K562 treated with DMSO at 1 percent for 12 hours (cell line): Measurements from ENCODE around the gene TMED10. TPM values are rescaled to one million over a fixed set of nuclear protein-coding genes. Genes with fewer than 3 reads are reported as not detected.

Experiments used
- total RNA-seq: library from RNA; unstranded; fragments of 300-600 nt; gene quantifications from 2 replicates; pipeline ENCODE4 v1.2.3, GENCODE V29; 2022; ENCODE audit not compliant: insufficient read depth

TMED10 gene
- total RNA-seq, result 34.6 and 82.3 TPM in 2 replicates

DNA sequence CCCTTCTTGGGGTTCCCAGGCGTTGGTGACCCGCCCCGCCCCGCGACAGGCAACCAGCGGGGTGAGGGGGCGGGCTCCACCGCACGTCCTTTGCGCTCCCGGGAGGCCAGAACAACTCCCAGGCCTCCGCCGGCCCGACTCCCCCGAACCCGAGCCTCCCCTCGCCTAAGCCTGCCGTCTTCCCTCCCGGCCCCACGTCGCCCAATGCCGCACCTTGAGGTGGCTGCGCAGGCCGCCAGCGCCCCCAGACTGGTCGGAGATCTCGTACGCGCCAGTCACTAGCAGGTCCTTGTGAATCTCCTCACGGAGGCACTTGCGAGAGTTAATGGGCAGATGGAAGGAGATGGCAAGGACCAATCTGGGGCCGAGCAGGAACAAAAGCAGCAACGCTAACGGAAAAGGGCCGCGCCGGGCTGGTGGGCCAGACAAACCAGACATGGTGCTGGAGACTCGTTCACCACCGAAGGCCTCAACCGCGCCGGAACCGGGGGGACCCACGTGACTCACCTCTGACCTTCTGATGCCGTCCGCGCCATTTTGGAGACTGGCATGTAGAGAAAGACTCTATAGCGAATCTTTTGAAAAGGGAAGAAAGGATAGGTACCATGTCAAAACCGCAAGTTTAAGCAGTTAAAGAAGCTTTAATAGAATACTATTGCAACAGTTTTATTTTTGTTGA, at the start of gene TMED10:
TMED10 (minus strand) TSS at position 471 of the 679 bp plus-strand sequence; CDS start at position 438, 33 bp downstream.

DNA sequence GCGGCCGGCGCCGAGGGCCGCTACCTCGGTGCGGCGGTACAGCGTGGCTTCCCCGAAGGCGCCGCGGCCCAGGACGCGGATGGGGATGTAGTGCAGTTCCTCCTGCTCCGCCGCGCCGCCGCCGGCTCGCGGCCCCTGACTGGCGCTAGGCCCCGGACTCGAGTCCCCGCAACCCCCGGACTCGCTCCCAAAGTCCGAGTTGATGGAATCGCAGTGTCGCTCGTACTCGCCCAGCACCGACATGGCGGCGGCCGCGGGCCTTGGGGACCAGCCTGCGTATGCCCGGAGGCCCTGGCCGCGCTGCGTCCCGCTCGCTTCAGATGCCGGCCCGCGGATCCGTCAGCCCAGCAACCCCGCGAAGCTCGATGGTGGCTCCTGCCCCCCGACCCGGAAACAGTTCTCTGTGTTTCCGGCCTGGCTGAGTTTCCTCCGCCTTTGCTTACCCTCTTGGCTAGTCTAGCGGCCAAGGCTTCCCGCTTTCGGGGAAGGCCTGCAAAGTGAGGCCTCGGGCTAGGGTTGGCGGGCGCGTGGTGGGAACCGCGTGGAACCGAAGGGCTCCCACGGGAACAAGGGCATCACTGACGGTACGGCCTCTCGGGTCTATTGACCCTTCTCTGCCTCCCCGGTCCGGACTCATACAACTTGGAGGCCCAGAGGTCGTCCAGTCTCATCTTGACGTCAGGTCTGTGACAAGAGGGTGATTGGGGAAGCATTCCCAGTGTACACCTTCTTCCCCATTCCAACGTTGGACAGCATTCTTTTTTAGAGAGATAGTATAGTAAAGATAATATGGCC, 49.5 kb downstream of the TMED10 start, which contains the start of gene NEK9:
NEK9 (minus strand) TSS at position 370 of the 795 bp plus-strand sequence; CDS start at position 243, 127 bp downstream.

Other genes with a start within 250 kb of the TMED10 start
- 1.6 and 1.7 TPM in 2 replicates for gene PGF, start 221.0 kb downstream of the TMED10 start, total RNA-seq
- gene EIF2B2, start 173.7 kb downstream of the TMED10 start, total RNA-seq, result 19.0 and 23.0 TPM in 2 replicates
- gene MLH3, start 125.1 kb downstream of the TMED10 start, total RNA-seq, result 1.6 and 3.4 TPM in 2 replicates
- 26.2 and 30.9 TPM in 2 replicates for gene ACYP1, start 112.6 kb downstream of the TMED10 start, total RNA-seq
- gene ZC2HC1C, start 107.0 kb downstream of the TMED10 start, total RNA-seq, result 6.2 and 7.9 TPM in 2 replicates
- 10.9 and 37.6 TPM in 2 replicates for gene NEK9, start 49.6 kb downstream of the TMED10 start, total RNA-seq
- gene FOS, start 102.2 kb upstream of the TMED10 start, total RNA-seq, result 6.6 and 7.1 TPM in 2 replicates